GM13976 (cell line): ENCODE data around the gene SIGLEC7.

ENCODE experiments used
- DNase-seq: peaks from one replicate; pipeline ENCODE4 v3.0.0; 2012; ENCODE audit warnings: low spot score
- in situ Hi-C: fragments of 300-500 bp; cut with MboI; formaldehyde crosslinking; loops from one replicate; pipeline ENCODE4 v1.12.0; 2022; ENCODE audit warnings: low sequenced_read_pairs, mixed read lengths, inconsistent platforms; ENCODE audit not compliant: unreplicated experiment
- TF ChIP-seq, protein P1 (sequence below): IDR thresholded peaks from 2 replicates; pipeline ENCODE4 v1.5.1; 2012; ENCODE audit warnings: borderline replicate concordance, mild to moderate bottlenecking; ENCODE audit not compliant: insufficient read depth; ENCODE audit errors: extremely low read depth, missing control alignments, control extremely low read depth

Gene SIGLEC7

DNA sequence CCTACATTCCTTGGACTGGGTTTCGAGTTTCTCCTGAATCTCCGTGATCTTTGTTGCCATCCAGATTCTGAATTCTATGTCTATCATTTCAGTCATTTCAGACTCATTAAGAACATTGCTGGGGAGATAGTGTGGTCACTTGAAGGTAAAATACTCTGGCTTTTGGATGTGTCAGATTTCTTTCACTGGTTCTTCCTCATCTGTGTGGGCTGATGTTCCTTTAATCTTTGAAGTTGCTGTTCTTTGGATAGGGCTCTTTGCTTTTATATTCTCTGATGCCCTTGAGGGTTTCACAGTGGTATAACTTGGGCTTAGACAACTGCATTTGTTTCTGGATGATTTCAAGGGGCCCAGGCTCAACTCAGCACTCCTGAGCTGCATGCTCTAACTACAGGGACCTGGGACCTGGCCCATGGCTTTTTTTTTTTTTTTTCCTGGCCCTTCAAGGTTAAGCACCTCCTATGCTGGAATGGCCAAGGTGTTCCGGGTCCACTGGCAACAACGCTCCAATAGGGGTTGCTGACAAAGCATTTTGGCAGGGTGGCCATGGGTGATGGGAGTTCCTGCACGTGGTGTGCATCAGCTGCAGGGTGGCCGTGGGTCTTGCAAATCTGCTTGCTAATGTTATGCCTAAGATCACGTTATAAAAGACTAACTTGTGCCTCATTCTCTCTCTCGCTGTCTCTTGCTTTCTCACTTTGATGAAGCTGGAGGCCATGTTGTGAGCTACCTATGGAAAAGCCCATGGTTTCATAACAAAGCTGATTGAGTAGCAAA is 5.9 kb upstream of the SIGLEC7 start:
- TF ChIP-seq, protein P1, sequence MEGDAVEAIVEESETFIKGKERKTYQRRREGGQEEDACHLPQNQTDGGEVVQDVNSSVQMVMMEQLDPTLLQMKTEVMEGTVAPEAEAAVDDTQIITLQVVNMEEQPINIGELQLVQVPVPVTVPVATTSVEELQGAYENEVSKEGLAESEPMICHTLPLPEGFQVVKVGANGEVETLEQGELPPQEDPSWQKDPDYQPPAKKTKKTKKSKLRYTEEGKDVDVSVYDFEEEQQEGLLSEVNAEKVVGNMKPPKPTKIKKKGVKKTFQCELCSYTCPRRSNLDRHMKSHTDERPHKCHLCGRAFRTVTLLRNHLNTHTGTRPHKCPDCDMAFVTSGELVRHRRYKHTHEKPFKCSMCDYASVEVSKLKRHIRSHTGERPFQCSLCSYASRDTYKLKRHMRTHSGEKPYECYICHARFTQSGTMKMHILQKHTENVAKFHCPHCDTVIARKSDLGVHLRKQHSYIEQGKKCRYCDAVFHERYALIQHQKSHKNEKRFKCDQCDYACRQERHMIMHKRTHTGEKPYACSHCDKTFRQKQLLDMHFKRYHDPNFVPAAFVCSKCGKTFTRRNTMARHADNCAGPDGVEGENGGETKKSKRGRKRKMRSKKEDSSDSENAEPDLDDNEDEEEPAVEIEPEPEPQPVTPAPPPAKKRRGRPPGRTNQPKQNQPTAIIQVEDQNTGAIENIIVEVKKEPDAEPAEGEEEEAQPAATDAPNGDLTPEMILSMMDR, result no peak
- no peak for DNase-seq
- in situ Hi-C loops, result no loop called here

DNA sequence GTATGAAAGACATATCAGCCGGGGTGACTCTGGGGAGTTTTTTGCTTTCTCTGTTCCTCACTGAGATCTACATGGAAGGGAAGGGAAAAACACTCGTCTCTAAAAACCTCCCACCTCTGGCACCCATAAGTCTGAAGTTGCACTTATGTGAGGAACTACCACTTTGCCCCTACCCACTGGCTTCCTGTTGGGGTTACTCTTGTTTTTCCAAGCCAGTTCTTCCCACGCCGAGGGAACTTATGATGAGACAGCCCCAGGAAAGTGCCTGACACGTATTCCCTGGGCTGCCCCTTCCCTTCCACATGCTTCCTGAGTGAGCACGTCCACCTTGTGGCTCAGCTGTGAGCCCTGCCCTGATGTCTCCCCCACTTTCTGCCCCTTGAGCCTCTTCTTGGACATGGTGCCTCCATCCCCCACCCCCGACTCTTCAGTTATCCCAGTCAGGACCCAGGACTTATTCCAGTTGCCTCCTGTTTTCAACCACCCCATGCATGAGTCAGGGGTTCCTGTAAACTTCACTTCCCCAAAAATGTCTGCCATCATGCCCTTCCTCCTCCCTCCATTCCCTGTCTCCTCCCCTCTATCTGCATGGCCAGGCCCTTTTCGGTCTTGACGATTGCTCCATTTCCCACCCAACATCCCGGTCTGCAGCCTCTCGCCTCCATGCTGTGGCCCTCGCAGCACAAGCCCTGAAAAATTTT is 5.1 kb upstream of the SIGLEC7 start:
- DNase-seq, result no peak
- TF ChIP-seq, protein P1, result no peak
- in situ Hi-C loops, result no loop called here

GRCh38 chr19:51137792-51138425 is 4.2 kb upstream of the SIGLEC7 start:
- no peak for DNase-seq
- in situ Hi-C loops, result no loop called here
- TF ChIP-seq, protein P1, result no peak

DNA sequence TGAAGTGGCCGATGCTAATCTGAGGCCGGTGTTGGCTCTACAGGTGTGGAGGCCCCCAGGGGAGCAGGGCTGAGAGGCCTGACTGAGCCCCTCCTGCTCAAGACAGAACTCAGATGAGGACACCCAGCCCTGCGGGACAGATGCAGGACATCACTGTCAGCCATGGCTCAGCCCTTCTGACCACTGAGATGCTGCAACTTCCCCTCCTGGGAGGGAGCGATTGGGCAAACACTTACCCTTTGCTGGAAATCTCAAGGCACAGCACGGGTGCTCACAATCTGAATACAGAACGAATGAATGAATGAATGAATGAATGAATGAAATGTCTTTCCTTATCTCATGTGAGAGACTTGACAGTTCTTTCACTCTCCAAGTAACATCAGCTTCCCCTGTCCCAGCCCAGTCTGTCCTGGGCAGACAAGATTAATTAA is 3.5 kb upstream of the SIGLEC7 start:
- in situ Hi-C loops, result no loop called here
- no peak for DNase-seq
- TF ChIP-seq, protein P1, result no peak

GRCh38 chr19:51139299-51140014 is 2.6 kb upstream of the SIGLEC7 start:
- TF ChIP-seq, protein P1, result no peak
- in situ Hi-C loops, result no loop called here
- DNase-seq, result no peak

DNA sequence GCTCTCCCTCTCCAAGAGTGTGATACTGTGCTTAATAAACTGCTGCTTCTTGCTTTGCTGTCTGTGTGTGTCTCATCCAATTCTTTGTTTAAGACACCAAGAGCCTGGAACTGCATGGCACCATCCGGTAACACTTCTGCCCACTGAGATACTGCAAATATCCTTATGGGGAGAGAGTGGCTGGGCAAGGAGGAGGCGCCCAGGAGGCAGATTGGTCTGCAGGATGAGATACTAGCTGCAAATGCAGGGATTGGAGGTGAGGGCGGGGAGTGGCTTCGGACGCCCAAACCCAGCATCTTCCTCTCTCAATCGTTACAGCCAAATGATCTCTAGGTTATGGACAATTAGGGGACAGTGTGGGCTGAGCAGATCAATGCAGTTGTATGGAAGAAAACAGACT is 1.7 kb upstream of the SIGLEC7 start:
- in situ Hi-C loops, result no loop called here
- no peak for DNase-seq
- TF ChIP-seq, protein P1, result no peak
